Type B pancreatic cell (in vitro differentiated cells): ENCODE results near the gene NT5C3B. TPM values are rescaled to one million over a fixed set of nuclear protein-coding genes. Genes with fewer than 3 reads are reported as not detected.

Experiments
- DNase-seq: peaks from one replicate; pipeline ENCODE4 v3.0.0; 2021; ENCODE audit warnings: mixed read lengths; ENCODE audit not compliant: unreplicated experiment; ENCODE audit errors: extremely low spot score
- H3K27ac Mint-ChIP-seq: 2 replicates; pipeline ENCODE4 v1.8.0; 2021; ENCODE audit warnings: mild to moderate bottlenecking, mixed read lengths
- H3K27me3 Mint-ChIP-seq: 2 replicates; pipeline ENCODE4 v1.8.0; 2021; ENCODE audit warnings: mixed read lengths
- H3K36me3 Mint-ChIP-seq: 2 replicates; pipeline ENCODE4 v1.8.0; 2021; ENCODE audit warnings: mixed read lengths
- H3K4me1 Mint-ChIP-seq: one replicate; pipeline ENCODE4 v1.8.0; 2021; ENCODE audit warnings: mixed read lengths; ENCODE audit not compliant: unreplicated experiment
- H3K4me3 Mint-ChIP-seq: 2 replicates; pipeline ENCODE4 v1.8.0; 2021; ENCODE audit warnings: mild to moderate bottlenecking, mixed read lengths
- H3K9me3 Mint-ChIP-seq: 2 replicates; pipeline ENCODE4 v1.8.0; 2021; ENCODE audit warnings: mixed read lengths
- CTCF ChIP-seq: fragments of 200-600 bp; sonication (generic); conservative IDR thresholded peaks from 2 replicates; pipeline ENCODE4 v1.5.0; 2021; ENCODE audit warnings: antibody characterized with exemption, mild to moderate bottlenecking
- total RNA-seq: library from RNA; stranded (reverse); gene quantifications from 2 replicates; pipeline ENCODE4 v1.2.1, GENCODE V29; 2021; ENCODE audit warnings: low replicate concordance

NT5C3B gene
- total RNA-seq, 1 donor from 2014 or later, result 74.8 TPM

GRCh38 chr17:41823141-41823524, 12.9 kb downstream of the NT5C3B start:
- Mint-ChIP-seq H3K9me3 (no peaks in the 10 kb centered on the region), H3K27me3 (no peaks in the 10 kb centered on the region), H3K4me3 (no peak overlapping the region), H3K27ac (no peak overlapping the region), H3K4me1 (peaks cover 4% of the 10 kb centered on the region), H3K36me3 (peaks cover 6% of the 10 kb centered on the region)
- DNase-seq, result no peak
- no peak for TF ChIP-seq CTCF

GRCh38 chr17:41822216-41823140, 13.6 kb downstream of the NT5C3B start:
- Mint-ChIP-seq H3K9me3 (no peaks in the 10 kb centered on the region), H3K4me1 (peaks cover 4% of the 10 kb centered on the region), H3K36me3 (peaks cover 6% of the 10 kb centered on the region), H3K27ac (no peak overlapping the region), H3K27me3 (no peaks in the 10 kb centered on the region), H3K4me3 (no peak overlapping the region)
- no peak for TF ChIP-seq CTCF
- DNase-seq, result no peak

GRCh38 chr17:41821776-41822175, 14.3 kb downstream of the NT5C3B start:
- no peak for TF ChIP-seq CTCF
- H3K27me3 Mint-ChIP-seq, result no peaks in the 10 kb centered on the region
- H3K36me3 Mint-ChIP-seq, result peaks cover 6% of the 10 kb centered on the region
- no peaks in the 10 kb centered on the region for H3K9me3 Mint-ChIP-seq
- H3K4me1 Mint-ChIP-seq, result peaks cover 4% of the 10 kb centered on the region
- no peak overlapping the region for H3K4me3 Mint-ChIP-seq
- H3K27ac Mint-ChIP-seq, result no peak overlapping the region
- DNase-seq, result no peak

GRCh38 chr17:41818024-41818423, 18.0 kb downstream of the NT5C3B start:
- Mint-ChIP-seq H3K9me3 (no peaks in the 10 kb centered on the region), H3K27me3 (no peaks in the 10 kb centered on the region), H3K4me1 (peaks cover 8% of the 10 kb centered on the region), H3K36me3 (no peaks in the 10 kb centered on the region), H3K4me3 (no peak overlapping the region), H3K27ac (no peak overlapping the region)
- no peak for TF ChIP-seq CTCF
- no peak for DNase-seq

- Mint-ChIP-seq H3K36me3 (no peaks in the 10 kb centered on the region), H3K4me3 (no peak overlapping the region), H3K9me3 (no peaks in the 10 kb centered on the region), H3K27ac (no peak overlapping the region), H3K4me1 (peaks cover 4% of the 10 kb centered on the region), H3K27me3 (no peaks in the 10 kb centered on the region)
- TF ChIP-seq CTCF, result no peak
- no peak for DNase-seq
Measured at GRCh38 chr17:41816637-41817320, 19.3 kb downstream of the NT5C3B start.
